GM19397 (cell line): ENCODE measurements around the gene TMEM223.
"Not testable (repeated sequence)": the region's sequence is repeated elsewhere in the genome, so short reads cannot be mapped to it uniquely, and the experiment has no call there.

Experiments
- ATAC-seq: cut with Tn5 transposase; IDR thresholded peaks from one replicate; pipeline ENCODE4 v1.9.1; 2021; ENCODE audit warnings: mild to moderate bottlenecking, moderate library complexity; ENCODE audit not compliant: unreplicated experiment

The TMEM223 gene

GRCh38 chr11:62801071-62801470 is 9.3 kb upstream of the TMEM223 start:
- ATAC-seq, result no peak

GRCh38 chr11:62799486-62799885 is 7.7 kb upstream of the TMEM223 start:
- ATAC-seq, result no peak

GRCh38 chr11:62796281-62796680 is 4.5 kb upstream of the TMEM223 start:
- ATAC-seq, result no peak

GRCh38 chr11:62794201-62794775 is 2.5 kb upstream of the TMEM223 start:
- ATAC-seq, result no peak

GRCh38 chr11:62792202-62792575 is 383 bp upstream of the TMEM223 start:
- no peak for ATAC-seq

GRCh38 chr11:62789576-62789975 is 2.2 kb downstream of the TMEM223 start:
- no peak for ATAC-seq

GRCh38 chr11:62788991-62789390 is 2.8 kb downstream of the TMEM223 start:
- no peak for ATAC-seq

GRCh38 chr11:62787005-62787759 is 4.6 kb downstream of the TMEM223 start, which contains the start of gene TMEM179B:
Gene TMEM179B, plus strand, starts transcription at chr11:62787402. Its CDS starts 30 bp downstream, at chr11:62787432.
- ATAC-seq, result peak; percentile 68

- peak; percentile 70 for ATAC-seq
Observed at GRCh38 chr11:62786318-62787004, 5.3 kb downstream of the TMEM223 start.

- no peak for ATAC-seq
Observed at GRCh38 chr11:62782753-62783152, 9.1 kb downstream of the TMEM223 start.

- ATAC-seq, result no peak
Observed at GRCh38 chr11:62778441-62778840, 13.4 kb downstream of the TMEM223 start.

GRCh38 chr11:62777389-62777788 is 14.4 kb downstream of the TMEM223 start:
- ATAC-seq, result no peak

GRCh38 chr11:62775646-62776045 is 16.2 kb downstream of the TMEM223 start:
- no peak for ATAC-seq

- no peak for ATAC-seq
Observed at GRCh38 chr11:62774407-62774806, 17.4 kb downstream of the TMEM223 start.

GRCh38 chr11:62771144-62772021 is 20.4 kb downstream of the TMEM223 start, which contains the start of gene TAF6L:
Gene TAF6L, plus strand, starts transcription at chr11:62771396. Its CDS starts 4,388 bp downstream, at chr11:62775784.
- ATAC-seq, result peak; percentile 88

GRCh38 chr11:62770778-62771143 is 21.0 kb downstream of the TMEM223 start:
- no peak for ATAC-seq

GRCh38 chr11:62760867-62761227 is 31.0 kb downstream of the TMEM223 start:
- not testable (repeated sequence) for ATAC-seq

GRCh38 chr11:62757846-62758788 is 33.7 kb downstream of the TMEM223 start:
- ATAC-seq, result no peak

- no peak for ATAC-seq
Observed at GRCh38 chr11:62755086-62755615, 36.7 kb downstream of the TMEM223 start.
